HFF-Myc (cell line): ENCODE results near the gene GLDN.

Experiments used
- DNase-seq: peaks from one replicate; pipeline ENCODE4 v3.0.0-alpha.2; 2011; ENCODE audit warnings: low read depth; ENCODE audit errors: extremely low read depth
- H3K4me3 ChIP-seq: replicated peaks from 2 replicates; pipeline ENCODE4 v1.5.1; 2011; ENCODE audit warnings: low read depth, mild to moderate bottlenecking, control low read depth, low read length
- TF ChIP-seq, protein P1 (sequence below): IDR thresholded peaks from 2 replicates; pipeline ENCODE4 v1.5.1; 2012; ENCODE audit warnings: mild to moderate bottlenecking, low read depth, low read length, control low read depth; ENCODE audit errors: missing control alignments

GLDN gene

DNA sequence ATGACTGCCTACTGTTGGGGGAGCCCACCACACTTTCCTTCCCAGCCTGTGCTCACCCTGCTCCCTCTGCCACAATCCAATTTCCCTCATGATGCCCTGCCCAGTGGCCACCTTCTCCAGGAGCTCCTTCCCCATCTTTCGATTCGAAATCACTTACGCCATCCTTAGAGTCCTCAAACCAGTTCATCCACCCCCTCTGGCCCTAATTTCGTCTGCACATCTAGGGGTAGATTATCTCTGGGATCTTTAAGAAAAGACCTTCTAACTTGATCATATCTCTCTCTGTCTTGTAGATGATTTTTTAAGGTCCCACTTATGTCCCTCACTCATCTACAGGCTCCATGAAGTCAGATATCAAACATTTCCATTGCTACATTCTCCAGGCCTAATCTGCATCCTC is 20.1 kb upstream of the GLDN start:
- DNase-seq: no peak
- TF ChIP-seq, protein P1, sequence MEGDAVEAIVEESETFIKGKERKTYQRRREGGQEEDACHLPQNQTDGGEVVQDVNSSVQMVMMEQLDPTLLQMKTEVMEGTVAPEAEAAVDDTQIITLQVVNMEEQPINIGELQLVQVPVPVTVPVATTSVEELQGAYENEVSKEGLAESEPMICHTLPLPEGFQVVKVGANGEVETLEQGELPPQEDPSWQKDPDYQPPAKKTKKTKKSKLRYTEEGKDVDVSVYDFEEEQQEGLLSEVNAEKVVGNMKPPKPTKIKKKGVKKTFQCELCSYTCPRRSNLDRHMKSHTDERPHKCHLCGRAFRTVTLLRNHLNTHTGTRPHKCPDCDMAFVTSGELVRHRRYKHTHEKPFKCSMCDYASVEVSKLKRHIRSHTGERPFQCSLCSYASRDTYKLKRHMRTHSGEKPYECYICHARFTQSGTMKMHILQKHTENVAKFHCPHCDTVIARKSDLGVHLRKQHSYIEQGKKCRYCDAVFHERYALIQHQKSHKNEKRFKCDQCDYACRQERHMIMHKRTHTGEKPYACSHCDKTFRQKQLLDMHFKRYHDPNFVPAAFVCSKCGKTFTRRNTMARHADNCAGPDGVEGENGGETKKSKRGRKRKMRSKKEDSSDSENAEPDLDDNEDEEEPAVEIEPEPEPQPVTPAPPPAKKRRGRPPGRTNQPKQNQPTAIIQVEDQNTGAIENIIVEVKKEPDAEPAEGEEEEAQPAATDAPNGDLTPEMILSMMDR: no peak
- no peak overlapping the region for H3K4me3 ChIP-seq

DNA sequence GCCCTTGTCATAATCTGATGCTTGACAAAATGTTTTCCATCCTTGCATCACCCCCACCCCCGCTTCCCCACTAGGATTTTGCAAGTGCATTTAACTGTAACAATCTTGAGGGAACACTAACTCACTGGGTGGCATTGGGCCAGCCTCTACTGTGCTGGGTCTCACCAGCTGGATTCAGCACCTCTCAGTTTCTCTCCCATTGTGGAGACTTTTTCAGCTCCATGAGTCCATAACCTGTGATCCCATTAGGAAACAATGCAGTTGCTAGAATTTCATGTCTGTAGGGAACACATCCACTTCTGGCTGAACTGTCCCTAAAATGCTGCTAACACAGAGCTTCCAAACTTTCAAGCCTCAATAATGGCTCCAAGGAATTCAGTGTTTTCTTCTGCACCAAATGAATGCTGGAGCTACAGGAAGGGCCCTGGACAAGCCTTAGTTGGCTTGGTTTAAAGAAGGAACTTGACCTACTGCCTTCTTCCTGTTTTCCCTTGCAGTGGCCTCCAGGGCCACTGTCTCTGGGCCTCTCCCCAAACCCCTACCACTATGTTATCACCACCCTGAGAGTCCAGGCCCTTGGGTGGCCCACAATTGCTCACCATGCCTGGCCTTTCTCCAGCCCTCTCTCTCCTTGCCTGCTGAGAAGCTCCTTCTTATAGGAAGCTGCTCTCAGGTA is 18.7 kb upstream of the GLDN start:
- H3K4me3 ChIP-seq: no peak overlapping the region
- DNase-seq: no peak
- TF ChIP-seq, protein P1: no peak

DNA sequence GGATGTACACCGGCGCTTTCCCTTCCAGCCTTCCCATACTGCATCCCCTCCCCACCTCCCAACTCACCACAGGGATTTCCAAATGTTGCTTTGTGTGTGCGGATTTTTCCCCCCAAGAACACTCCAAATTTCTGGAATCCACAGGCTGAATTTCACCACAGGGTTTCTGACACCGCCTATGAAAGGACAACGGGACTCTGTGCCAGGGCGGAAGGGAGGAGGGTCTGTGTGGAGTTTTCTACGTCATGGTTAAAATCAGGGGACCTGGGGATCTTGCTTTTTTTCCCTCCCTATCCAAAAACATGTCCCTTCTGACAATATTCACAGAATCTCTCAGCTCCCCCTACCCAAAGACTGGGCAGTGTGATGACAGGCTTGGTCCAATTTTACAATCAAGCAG is 17.7 kb upstream of the GLDN start:
- H3K4me3 ChIP-seq: no peak overlapping the region
- no peak for DNase-seq
- TF ChIP-seq, protein P1: no peak

DNA sequence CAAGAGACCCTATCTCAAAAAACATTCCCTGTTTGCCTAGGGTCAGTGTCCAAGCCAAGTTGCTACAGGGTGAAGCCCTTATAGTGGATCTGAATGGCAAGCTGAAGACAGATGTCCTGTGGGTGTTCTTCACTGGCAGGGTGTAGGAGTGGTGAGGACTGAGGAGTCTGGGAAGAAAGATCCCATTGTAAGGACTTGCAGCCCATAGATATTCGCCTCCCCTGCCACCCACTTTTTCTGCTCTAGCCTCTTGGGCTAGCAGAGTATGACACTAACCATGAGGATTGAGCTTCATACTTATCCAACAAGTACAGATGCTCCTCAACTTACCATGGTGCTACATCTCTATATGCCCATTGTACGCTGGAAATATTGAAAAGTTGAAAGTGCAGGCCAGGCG is 16.3 kb upstream of the GLDN start:
- DNase-seq: no peak
- no peak overlapping the region for H3K4me3 ChIP-seq
- TF ChIP-seq, protein P1: no peak

DNA sequence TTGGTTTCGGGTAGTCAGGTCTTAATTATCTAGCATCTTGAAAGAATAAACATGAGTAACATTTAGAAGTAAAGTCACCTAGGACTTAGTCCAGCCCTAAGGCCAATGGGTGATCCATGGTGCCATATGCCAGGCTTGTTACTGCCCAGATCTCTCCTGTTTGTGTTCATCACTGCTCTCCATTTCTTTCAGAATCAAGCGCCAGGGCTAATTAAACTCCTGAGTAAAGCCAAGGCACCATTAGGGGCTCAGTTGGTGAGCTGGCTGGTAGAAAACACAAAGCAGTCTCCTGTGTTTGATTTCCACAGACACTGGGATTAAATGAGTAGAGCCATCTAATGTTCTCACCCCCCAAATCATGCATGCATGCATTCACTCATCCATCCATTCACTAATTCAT is 14.4 kb upstream of the GLDN start:
- no peak for DNase-seq
- TF ChIP-seq, protein P1: no peak
- no peak overlapping the region for H3K4me3 ChIP-seq

DNA sequence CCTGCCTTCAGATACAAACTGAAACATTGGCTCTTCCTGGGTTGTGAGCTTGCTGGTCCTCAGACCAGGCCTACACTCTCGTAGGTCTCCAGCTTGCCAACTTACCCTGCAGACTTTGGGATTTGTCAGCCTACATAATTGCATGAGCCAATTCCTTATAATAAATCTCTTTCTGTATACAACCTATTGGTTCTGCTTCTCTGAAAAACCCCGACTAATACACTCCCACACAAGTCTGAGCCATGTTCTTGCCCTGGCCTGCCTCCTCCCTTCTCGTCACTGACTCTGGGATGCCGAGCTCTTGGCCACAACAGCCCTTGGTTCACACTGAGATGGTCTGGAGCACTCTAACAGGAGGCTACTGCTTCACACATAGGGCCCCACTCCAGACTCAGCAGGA is 12.5 kb upstream of the GLDN start:
- no peak overlapping the region for H3K4me3 ChIP-seq
- TF ChIP-seq, protein P1: no peak
- DNase-seq: no peak

DNA sequence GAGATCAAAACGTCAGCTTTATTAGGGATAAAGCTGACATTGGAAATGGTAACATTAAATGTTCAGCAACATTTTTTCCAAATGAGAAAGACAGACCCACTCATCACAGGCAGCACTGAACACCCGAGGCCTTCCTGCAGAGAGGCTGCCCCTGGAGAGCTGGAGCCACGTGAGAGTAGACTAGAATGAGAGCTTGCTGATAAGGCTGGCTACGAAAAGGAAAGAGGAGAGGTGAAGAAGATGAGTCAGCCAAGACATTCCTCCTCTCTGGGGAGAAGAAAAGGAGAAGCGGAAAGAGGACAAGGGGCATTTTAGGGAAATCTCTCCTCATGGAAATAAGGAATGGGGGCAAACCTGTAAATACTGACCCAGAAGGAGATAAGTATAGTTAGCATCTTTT is 10.3 kb upstream of the GLDN start:
- no peak for DNase-seq
- H3K4me3 ChIP-seq: no peak overlapping the region
- TF ChIP-seq, protein P1: no peak
